Stomach (tissue), 4 donors: ENCODE data around the gene GARS1.

ENCODE experiments used
- POLR2A ChIP-seq, 4 donors: fragments of 450-650 bp; IDR thresholded peaks; one replicate each; pipeline ENCODE4 v1.6.1; 2016; ENCODE audit warnings: antibody characterized with exemption in 4 of 4, control low read depth in 2 of 4, mild to moderate bottlenecking in 1 of 4, moderate library complexity in 1 of 4
- POLR2AphosphoS5 ChIP-seq, 3 donors: sonication (generic); formaldehyde crosslinking; IDR thresholded peaks; one replicate each; pipeline ENCODE4 v1.6.1; 2016; ENCODE audit warnings: antibody characterized with exemption in 3 of 3
- TF ChIP-seq, protein P1 (sequence below), 7 experiments: fragments of 450-650 bp in 4 of 7; fragments of 200-600 bp in 3 of 7; sonication (generic) in 3 of 7; IDR thresholded peaks; one replicate each; pipeline ENCODE4 v1.5.1; 2016 to 2019; ENCODE audit warnings: antibody characterized with exemption in 7 of 7, control low read depth in 2 of 7, mild to moderate bottlenecking in 1 of 7

GRCh38 chr7:30642789-30643188 is 48.1 kb downstream of the GARS1 start:
- TF ChIP-seq, protein P1, sequence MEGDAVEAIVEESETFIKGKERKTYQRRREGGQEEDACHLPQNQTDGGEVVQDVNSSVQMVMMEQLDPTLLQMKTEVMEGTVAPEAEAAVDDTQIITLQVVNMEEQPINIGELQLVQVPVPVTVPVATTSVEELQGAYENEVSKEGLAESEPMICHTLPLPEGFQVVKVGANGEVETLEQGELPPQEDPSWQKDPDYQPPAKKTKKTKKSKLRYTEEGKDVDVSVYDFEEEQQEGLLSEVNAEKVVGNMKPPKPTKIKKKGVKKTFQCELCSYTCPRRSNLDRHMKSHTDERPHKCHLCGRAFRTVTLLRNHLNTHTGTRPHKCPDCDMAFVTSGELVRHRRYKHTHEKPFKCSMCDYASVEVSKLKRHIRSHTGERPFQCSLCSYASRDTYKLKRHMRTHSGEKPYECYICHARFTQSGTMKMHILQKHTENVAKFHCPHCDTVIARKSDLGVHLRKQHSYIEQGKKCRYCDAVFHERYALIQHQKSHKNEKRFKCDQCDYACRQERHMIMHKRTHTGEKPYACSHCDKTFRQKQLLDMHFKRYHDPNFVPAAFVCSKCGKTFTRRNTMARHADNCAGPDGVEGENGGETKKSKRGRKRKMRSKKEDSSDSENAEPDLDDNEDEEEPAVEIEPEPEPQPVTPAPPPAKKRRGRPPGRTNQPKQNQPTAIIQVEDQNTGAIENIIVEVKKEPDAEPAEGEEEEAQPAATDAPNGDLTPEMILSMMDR (IDR thresholded peaks at IDR 0.05) = no peak
- TF ChIP-seq POLR2A (IDR thresholded peaks at IDR 0.05) (no peak), POLR2AphosphoS5 (IDR thresholded peaks at IDR 0.05) (no peak)
